ENCODE measurements around the gene SYPL1.

SYPL1 gene

GRCh38 chr7:106121189-106121810 lies 9.2 kb upstream of the SYPL1 start:
- DNase-seq (ENCODE audit: low read depth) = no peak

- no peak for DNase-seq (ENCODE audit: low read depth)
Observed at GRCh38 chr7:106120500-106120899, 8.4 kb upstream of the SYPL1 start.

GRCh38 chr7:106119719-106120118 lies 7.6 kb upstream of the SYPL1 start:
- no peak for DNase-seq (ENCODE audit: low read depth)

- DNase-seq (ENCODE audit: low read depth) = no peak
Observed at GRCh38 chr7:106117786-106118544, 5.9 kb upstream of the SYPL1 start.

- no peak for DNase-seq (ENCODE audit: low read depth)
Observed at GRCh38 chr7:106116161-106116704, 4.1 kb upstream of the SYPL1 start.

GRCh38 chr7:106114716-106115383 lies 2.7 kb upstream of the SYPL1 start:
- DNase-seq (ENCODE audit: low read depth) = no peak

- no peak for DNase-seq (ENCODE audit: low read depth)
Observed at GRCh38 chr7:106112972-106113421, 885 bp upstream of the SYPL1 start.

GRCh38 chr7:106111655-106112117 lies 426 bp downstream of the SYPL1 start:
- DNase-seq (ENCODE audit: low read depth) = no peak

GRCh38 chr7:106110885-106111654 lies 1.0 kb downstream of the SYPL1 start:
- no peak for DNase-seq (ENCODE audit: low read depth)

GRCh38 chr7:106110238-106110560 lies 1.9 kb downstream of the SYPL1 start:
- no peak for DNase-seq (ENCODE audit: low read depth)

- DNase-seq (ENCODE audit: low read depth) = no peak
Observed at GRCh38 chr7:106109521-106110237, 2.4 kb downstream of the SYPL1 start.

GRCh38 chr7:106108991-106109390 lies 3.1 kb downstream of the SYPL1 start:
- no peak for DNase-seq (ENCODE audit: low read depth)

- DNase-seq (ENCODE audit: low read depth) = no peak
Observed at GRCh38 chr7:106104721-106105260, 7.3 kb downstream of the SYPL1 start.

GRCh38 chr7:106102387-106102966 lies 9.6 kb downstream of the SYPL1 start:
- no peak for DNase-seq (ENCODE audit: low read depth)

GRCh38 chr7:106101726-106102125 lies 10.4 kb downstream of the SYPL1 start:
- no peak for DNase-seq (ENCODE audit: low read depth)

GRCh38 chr7:106100863-106101629 lies 11.1 kb downstream of the SYPL1 start:
- no peak for DNase-seq (ENCODE audit: low read depth)

- DNase-seq (ENCODE audit: low read depth) = no peak
Observed at GRCh38 chr7:106099539-106099938, 12.6 kb downstream of the SYPL1 start.

- DNase-seq (ENCODE audit: low read depth) = no peak
Observed at GRCh38 chr7:106098889-106099288, 13.2 kb downstream of the SYPL1 start.

- no peak for DNase-seq (ENCODE audit: low read depth)
Observed at GRCh38 chr7:106095634-106096033, 16.5 kb downstream of the SYPL1 start.

GRCh38 chr7:106094780-106095179 lies 17.3 kb downstream of the SYPL1 start:
- DNase-seq (ENCODE audit: low read depth) = no peak
